ENCODE measurements around the gene FAM120B.

The FAM120B gene

DNA sequence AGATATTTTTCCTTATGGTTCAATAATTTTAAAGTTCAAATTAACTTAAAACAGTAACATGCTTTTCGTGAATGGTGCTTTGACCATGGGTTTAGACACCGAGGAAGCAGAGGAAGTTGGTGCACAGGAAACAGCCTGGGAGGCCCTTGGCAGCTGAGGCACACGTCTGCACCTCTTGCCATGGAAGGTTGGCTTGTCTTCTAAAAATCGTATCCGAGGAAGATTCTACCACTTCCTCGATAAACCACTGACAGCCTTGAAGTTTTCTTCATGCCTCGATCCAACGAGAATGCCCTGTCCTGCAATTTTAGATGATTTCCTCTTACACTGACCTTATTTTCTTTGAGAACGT lies 27.8 kb upstream of the FAM120B start:
- Histone ChIP-seq H3K27ac (no peak overlapping the region), H3K36me3 (no peaks in the 10 kb centered on the region), H3K27me3 (peaks cover 10% of the 10 kb centered on the region), H3K4me3 (no peak overlapping the region), H3K4me2 (peak overlapping the region; percentile 66), H4K20me1 (peaks cover 19% of the 10 kb centered on the region; the same call in 1 of the 2 replicates), H3K9me3 (peaks cover 8% of the 10 kb centered on the region; the same call in 1 of the 2 replicates), H3K9ac (no peak overlapping the region; the same call in 1 of the 2 replicates), H3K4me1 (peaks cover 55% of the 10 kb centered on the region)
- TF ChIP-seq Cebpa-rat (IDR thresholded peaks at IDR 0.05) = no peak

DNA sequence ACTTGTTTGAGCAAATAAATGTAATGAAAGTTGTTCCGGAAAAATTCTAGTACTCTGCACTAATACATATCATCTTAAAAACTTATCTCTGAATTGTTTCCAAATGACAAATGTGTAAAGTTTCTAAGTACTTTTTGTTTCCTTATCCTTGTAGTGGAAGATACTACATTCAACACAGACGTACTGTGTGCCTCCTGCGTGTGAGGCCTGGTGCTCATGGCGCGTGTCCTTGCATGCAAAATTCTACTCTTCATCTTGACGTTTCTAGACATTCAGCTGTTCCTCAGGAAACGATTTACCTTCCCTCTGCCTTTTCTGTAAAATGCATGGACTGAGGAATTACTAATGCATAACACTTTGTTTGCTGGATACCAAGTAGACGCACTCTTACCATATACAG lies 27.1 kb upstream of the FAM120B start:
- no peak overlapping the region for H3K4me3 ChIP-seq
- peaks cover 8% of the 10 kb centered on the region; the same call in 1 of the 2 replicates for H3K9me3 ChIP-seq
- H3K4me2 ChIP-seq = peak overlapping the region; percentile 66
- no peak overlapping the region for H3K9ac ChIP-seq
- TF ChIP-seq Cebpa-rat (IDR thresholded peaks at IDR 0.05) = no peak
- H3K4me1 ChIP-seq = peaks cover 55% of the 10 kb centered on the region
- H4K20me1 ChIP-seq = peaks cover 20% of the 10 kb centered on the region; the same call in 1 of the 2 replicates
- peaks cover 14% of the 10 kb centered on the region for H3K27me3 ChIP-seq
- H3K27ac ChIP-seq = no peak overlapping the region
- no peaks in the 10 kb centered on the region for H3K36me3 ChIP-seq

DNA sequence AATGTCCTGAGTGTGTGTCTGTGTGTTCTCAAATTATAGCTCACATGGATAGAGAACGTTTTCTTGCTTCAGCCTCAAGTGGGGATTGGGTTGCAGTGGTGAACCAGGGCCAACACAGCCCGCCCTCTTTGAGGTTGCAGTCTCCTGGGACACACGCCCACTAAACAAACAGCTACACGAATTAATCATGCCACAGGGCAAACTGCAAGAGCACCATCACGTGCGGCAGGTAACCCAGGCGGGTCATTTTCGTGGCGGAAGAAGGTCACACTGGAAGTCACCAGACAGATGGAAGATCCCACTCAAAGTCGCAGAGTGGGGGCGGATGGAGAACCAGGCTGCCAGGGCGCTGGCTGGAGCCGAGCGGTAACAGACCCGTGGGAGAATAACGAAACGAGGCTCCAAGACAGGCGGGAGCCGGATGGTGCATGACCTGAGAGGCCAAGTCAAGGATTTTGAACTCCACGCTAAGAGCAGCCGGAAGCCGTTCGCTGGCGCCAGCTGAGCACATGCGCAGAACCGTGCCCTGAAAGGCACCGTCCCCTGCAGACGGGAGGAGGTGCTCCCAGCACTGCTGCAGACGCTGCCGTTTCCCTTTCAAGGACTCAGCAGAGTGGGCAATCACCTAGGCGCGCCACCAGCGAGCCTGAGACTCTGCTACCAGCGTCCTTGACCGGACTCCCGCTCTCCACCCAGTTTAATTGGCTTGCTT lies 26.4 kb upstream of the FAM120B start:
- Histone ChIP-seq H3K36me3 (no peaks in the 10 kb centered on the region), H3K27me3 (peaks cover 21% of the 10 kb centered on the region), H3K27ac (no peak overlapping the region), H4K20me1 (peaks cover 27% of the 10 kb centered on the region; the same call in 1 of the 2 replicates), H3K9me3 (peaks cover 8% of the 10 kb centered on the region; the same call in 1 of the 2 replicates), H3K4me1 (peaks cover 55% of the 10 kb centered on the region), H3K9ac (no peak overlapping the region), H3K4me2 (peak overlapping the region; percentile 66), H3K4me3 (no peak overlapping the region)
- TF ChIP-seq Cebpa-rat (IDR thresholded peaks at IDR 0.05) = no peak

DNA sequence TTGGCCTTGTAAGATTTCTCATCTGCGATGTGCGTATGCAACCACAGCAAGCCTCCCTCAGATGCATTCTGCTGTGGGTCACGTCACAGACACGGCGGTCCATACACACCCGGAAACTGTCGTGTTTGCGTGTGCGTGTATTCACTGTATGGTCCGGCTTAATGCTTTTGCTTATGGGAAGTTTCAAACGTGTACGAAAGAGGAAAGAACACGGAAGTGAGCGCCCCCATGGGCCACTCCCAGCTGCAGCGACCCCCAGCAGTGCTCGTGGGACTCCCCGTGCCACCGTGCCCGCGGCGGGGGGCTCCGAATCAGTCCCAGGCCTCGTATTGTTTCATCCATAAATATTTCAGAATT lies 25.9 kb upstream of the FAM120B start:
- no peak for TF ChIP-seq Cebpa-rat (IDR thresholded peaks at IDR 0.05)
- peak overlapping the region; percentile 66 for H3K4me2 ChIP-seq
- no peaks in the 10 kb centered on the region for H3K36me3 ChIP-seq
- no peak overlapping the region for H3K9ac ChIP-seq
- H3K27ac ChIP-seq = no peak overlapping the region
- peaks cover 32% of the 10 kb centered on the region; the same call in 1 of the 2 replicates for H4K20me1 ChIP-seq
- peaks cover 54% of the 10 kb centered on the region for H3K4me1 ChIP-seq
- peaks cover 8% of the 10 kb centered on the region; the same call in 1 of the 2 replicates for H3K9me3 ChIP-seq
- H3K27me3 ChIP-seq = peaks cover 27% of the 10 kb centered on the region
- H3K4me3 ChIP-seq = no peak overlapping the region

DNA sequence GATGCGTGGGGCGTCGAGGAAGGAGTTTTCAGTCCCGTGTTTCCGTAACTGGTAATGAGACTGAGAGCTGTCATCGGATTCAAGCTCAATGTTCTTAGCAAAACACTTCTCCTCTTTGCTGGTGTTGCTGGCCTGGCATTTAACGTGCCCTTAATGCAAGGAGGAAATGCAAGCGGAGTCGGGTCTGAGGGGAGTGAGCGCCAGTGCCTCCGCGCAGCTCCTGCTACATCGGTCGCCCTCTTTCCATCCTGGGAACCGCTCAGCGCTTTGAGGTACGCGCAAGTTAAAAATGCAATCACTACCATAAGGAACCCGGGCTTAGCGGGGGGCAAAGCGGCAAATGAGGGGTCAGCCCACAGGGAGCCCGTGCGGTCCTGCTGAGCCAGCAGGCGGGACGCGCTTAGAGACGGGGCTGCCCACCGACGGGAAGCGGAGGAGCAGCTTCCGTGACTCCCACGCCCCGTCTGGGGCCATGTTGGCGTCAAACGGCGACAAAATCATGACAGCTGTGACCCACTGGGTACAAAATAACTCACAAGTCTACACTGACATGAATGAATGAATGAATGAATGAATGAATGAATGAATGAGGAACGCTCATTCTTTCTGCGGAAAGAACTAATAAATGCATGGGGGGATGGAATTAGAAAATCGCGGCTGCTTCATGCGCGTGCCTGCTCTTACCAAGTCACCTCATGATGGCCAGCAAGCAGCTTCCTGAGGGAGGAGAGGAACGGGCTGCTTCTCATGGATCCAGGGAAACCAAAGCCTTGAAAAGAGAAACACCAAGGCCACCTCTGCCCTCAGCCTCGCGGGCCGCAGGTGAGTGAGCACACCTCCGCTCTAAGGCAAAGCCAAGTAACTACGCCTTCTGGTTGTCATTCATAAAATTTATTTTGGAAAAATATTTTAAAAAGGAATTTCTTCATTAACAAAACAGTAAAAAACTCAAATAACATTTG lies 24.9 kb upstream of the FAM120B start:
- peaks cover 39% of the 10 kb centered on the region for H4K20me1 ChIP-seq
- H3K27ac ChIP-seq = no peak overlapping the region
- H3K9me3 ChIP-seq = peaks cover 4% of the 10 kb centered on the region; the same call in 1 of the 2 replicates
- TF ChIP-seq Cebpa-rat (IDR thresholded peaks at IDR 0.05) = no peak
- H3K9ac ChIP-seq = no peak overlapping the region
- H3K36me3 ChIP-seq = no peaks in the 10 kb centered on the region
- no peak overlapping the region for H3K4me3 ChIP-seq
- H3K4me2 ChIP-seq = no peak overlapping the region
- H3K4me1 ChIP-seq = peaks cover 45% of the 10 kb centered on the region
- H3K27me3 ChIP-seq = peaks cover 36% of the 10 kb centered on the region

DNA sequence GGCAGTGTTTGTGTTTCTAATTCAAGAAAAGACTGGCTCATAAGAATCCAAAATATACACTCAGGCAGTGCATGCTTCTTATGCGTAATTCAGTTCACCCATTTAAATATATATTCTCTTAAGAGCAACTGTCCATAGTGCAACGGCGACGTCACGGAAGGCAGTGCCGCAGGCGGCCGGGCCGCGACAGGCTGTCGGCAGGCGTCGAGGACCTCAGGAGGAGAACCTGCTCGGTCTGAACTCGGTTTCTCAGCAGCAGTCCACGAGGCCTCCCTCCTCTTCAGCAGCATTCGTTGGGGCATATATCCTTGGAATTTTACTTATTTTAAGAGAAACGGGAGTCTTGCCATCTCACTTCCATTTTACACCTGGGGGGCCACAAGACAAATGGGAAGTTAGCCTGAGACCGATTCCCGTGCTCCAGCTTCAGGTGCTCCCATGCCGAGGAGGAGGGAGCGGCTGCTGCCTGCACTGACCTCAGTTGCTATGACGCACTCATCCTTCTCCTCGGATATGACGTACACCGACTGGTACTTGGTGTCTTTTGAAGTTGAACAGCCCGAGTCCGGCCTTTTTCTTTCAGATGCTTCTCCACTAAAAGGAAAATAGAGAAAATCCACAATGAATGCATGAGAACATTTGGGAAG lies 23.9 kb upstream of the FAM120B start:
- Histone ChIP-seq H3K4me2 (no peak overlapping the region), H3K27me3 (peaks cover 47% of the 10 kb centered on the region), H3K9me3 (no peaks in the 10 kb centered on the region), H3K27ac (no peak overlapping the region), H3K36me3 (no peaks in the 10 kb centered on the region), H3K9ac (no peak overlapping the region), H4K20me1 (peaks cover 49% of the 10 kb centered on the region), H3K4me1 (peaks cover 35% of the 10 kb centered on the region), H3K4me3 (no peak overlapping the region)
- no peak for TF ChIP-seq Cebpa-rat (IDR thresholded peaks at IDR 0.05)

DNA sequence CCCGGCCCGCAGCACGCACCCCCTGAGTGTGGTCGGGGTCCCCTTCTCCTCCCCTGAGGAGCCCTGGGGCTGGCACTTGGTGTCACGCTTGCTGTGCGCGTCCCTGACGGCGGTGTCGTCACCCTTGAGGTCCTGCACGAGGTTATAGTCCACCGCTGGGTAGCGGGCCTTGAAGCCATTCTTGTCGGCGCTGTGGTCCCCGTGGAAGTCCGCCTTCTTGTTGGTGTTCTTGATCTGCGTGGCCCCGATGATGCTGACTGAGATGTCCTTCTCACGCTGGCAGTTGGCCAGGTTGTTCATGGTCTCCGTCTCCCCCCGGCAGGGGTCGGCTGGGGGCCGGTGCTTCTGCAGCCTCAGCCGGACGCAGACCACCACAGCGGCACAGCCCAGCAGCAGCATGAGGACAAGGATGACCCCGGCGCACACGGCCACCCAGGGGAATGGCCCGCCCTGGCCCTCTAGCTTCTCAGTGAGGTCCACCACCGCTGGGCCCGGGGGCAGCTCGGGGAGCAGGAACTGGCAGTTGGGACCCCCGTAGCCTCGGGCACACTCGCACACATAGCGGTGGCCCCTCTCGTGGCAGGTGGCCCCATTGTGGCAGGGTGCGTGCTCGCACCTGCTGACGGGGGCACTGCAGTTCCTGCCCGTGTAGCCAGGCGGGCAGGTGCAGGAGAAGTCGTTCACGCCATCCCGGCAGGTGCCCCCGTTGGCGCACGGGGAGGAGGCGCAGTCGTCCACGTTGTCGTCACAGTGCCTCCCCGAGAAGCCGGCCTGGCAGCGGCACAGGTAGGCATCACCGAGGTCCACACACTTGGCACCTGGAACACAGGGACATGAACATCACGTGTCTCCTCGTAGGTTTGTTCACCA lies 23.1 kb upstream of the FAM120B start:
- no peak for TF ChIP-seq Cebpa-rat (IDR thresholded peaks at IDR 0.05)
- H3K9me3 ChIP-seq = no peaks in the 10 kb centered on the region
- H3K27me3 ChIP-seq = peaks cover 55% of the 10 kb centered on the region

DNA sequence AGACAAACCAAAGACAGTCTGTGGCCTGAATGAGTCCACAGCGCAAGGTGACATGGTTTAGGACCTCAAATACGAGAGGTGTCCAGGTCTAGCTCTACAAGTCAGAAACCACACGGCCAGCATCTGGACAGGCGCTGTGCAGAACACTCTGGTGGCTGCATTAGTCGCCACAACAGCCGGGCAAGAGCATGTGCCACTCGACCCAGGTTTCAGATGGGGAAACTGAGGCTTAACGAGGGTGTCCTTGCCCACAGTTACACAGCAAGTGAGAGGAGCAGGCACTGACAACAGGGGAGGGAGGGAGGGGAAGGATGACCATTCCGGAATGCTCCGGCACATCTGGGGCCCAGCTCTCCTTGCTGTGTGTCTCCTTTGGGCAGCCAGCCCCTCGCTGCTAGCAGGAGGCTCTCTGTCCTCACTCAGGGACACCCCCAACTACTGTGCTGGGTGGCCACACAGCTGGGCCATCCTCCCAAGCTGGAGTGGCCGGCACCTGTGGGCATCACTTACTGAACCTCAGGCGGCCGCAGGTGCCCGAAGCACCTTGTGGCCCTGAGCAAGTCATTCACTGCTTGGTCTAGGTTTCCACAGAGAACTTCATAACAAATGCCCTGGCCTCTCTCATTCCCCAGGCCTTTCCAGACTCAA lies 22.3 kb upstream of the FAM120B start:
- H3K27me3 ChIP-seq = peaks cover 63% of the 10 kb centered on the region
- H4K20me1 ChIP-seq = peaks cover 65% of the 10 kb centered on the region
- no peak for TF ChIP-seq Cebpa-rat (IDR thresholded peaks at IDR 0.05)
- H3K4me3 ChIP-seq = no peak overlapping the region
- H3K4me1 ChIP-seq = peaks cover 31% of the 10 kb centered on the region
- H3K9me3 ChIP-seq = no peaks in the 10 kb centered on the region
- no peak overlapping the region for H3K9ac ChIP-seq
- H3K36me3 ChIP-seq = no peaks in the 10 kb centered on the region
- H3K4me2 ChIP-seq = no peak overlapping the region
- H3K27ac ChIP-seq = no peak overlapping the region

More for the DNA sequence above, 23.1 kb upstream of the FAM120B start:
- Histone ChIP-seq H4K20me1 (peaks cover 57% of the 10 kb centered on the region), H3K4me1 (peaks cover 31% of the 10 kb centered on the region), H3K4me3 (no peak overlapping the region), H3K4me2 (no peak overlapping the region), H3K27ac (no peak overlapping the region), H3K9ac (no peak overlapping the region), H3K36me3 (no peaks in the 10 kb centered on the region)
